NCI-H1048 (cell line): ENCODE data around the gene NAV1.
"Not testable (repeated sequence)": the region's sequence is repeated elsewhere in the genome, so short reads cannot be mapped to it uniquely, and the experiment has no call there.

ENCODE experiments used
- DNase-seq: peaks from one replicate; lab custom pipeline; 2025; lab: John Stamatoyannopoulos, UW

The NAV1 gene

GRCh38 chr1:201528631-201529252 lies 10.2 kb upstream of the NAV1 start:
- DNase-seq, result no peak

GRCh38 chr1:201530741-201531531 lies 8.0 kb upstream of the NAV1 start:
- no peak for DNase-seq

- no peak for DNase-seq
Measured at GRCh38 chr1:201531551-201532425, 7.1 kb upstream of the NAV1 start.

- DNase-seq, result no peak
Measured at GRCh38 chr1:201533836-201534235, 5.1 kb upstream of the NAV1 start.

- DNase-seq, result no peak
Measured at GRCh38 chr1:201535046-201535918, 3.6 kb upstream of the NAV1 start.

- no peak for DNase-seq
Measured at GRCh38 chr1:201535919-201536245, 3.0 kb upstream of the NAV1 start.

- no peak for DNase-seq
Measured at GRCh38 chr1:201536558-201536957, 2.4 kb upstream of the NAV1 start.

GRCh38 chr1:201537028-201537427 lies 1.9 kb upstream of the NAV1 start:
- no peak for DNase-seq

GRCh38 chr1:201537467-201537866 lies 1.5 kb upstream of the NAV1 start:
- DNase-seq, result no peak

GRCh38 chr1:201537891-201538611 lies 876 bp upstream of the NAV1 start:
- no peak for DNase-seq

- DNase-seq, result no peak
Measured at GRCh38 chr1:201539561-201540431, 869 bp downstream of the NAV1 start.

GRCh38 chr1:201540846-201541735 lies 2.2 kb downstream of the NAV1 start:
- DNase-seq, result no peak

GRCh38 chr1:201542309-201543035 lies 3.5 kb downstream of the NAV1 start:
- no peak for DNase-seq

- no peak for DNase-seq
Measured at GRCh38 chr1:201543871-201544642, 5.1 kb downstream of the NAV1 start.

GRCh38 chr1:201544710-201545109 lies 5.8 kb downstream of the NAV1 start:
- no peak for DNase-seq

- no peak for DNase-seq
Measured at GRCh38 chr1:201545851-201546492, 7.0 kb downstream of the NAV1 start.

- not testable (repeated sequence) for DNase-seq
Measured at GRCh38 chr1:201549522-201549921, 10.6 kb downstream of the NAV1 start.
